Activated CD8-positive, alpha-beta memory T cell treated with anti-CD3 and anti-CD28 coated beads, Interleukin-2, amount 50 U/mL, for 1 hour (primary cell): ENCODE data around the gene DEFB121.

Experiments
- DNase-seq: peaks from one replicate; pipeline ENCODE4 v3.0.0-alpha.2; 2020; ENCODE audit errors: extremely low read depth

The DEFB121 gene

DNA sequence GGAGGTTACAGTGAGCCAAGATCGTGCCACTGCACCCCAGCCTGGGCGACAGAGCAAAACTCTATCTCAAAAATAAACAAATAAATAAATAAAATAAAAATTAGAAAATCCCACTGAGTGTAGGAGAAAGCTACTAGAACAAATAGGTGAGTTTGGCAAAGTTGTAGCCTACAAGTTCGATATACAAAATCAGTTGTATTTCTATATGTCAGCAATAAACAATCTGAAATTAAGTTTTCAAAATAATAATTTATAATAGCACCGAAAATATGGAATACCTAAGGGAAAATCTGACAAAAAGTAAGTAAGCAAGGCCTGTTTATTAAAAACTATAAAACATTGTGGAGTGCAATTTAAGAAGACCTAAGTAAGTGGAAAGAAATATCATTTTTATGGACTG is 42.7 kb downstream of the DEFB121 start:
- DNase-seq: no peak

DNA sequence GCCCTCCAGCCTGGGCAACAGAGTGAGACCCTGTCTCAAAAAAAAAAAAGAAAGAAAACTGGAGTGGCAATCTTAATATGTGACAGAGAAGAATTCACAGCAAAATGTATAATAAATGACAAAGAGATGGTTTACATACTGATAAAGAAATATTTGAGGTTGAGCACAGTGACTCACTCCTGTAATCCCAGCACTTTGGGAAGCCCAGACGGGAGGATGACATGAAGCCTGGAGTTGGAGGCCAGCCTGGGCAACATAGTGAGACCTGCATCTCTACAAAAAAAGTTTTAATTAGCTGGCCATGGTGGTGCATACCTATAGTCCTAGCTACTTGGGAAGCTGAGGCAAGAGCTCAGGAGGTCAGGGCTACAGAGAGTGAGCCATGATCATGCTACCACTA is 50.0 kb downstream of the DEFB121 start:
- DNase-seq: no peak
